ENCODE results near the gene DNAH6.
A peak's percentile ranks its signal among the peaks of the same experiment; 100 is the strongest.

The DNAH6 gene

DNA sequence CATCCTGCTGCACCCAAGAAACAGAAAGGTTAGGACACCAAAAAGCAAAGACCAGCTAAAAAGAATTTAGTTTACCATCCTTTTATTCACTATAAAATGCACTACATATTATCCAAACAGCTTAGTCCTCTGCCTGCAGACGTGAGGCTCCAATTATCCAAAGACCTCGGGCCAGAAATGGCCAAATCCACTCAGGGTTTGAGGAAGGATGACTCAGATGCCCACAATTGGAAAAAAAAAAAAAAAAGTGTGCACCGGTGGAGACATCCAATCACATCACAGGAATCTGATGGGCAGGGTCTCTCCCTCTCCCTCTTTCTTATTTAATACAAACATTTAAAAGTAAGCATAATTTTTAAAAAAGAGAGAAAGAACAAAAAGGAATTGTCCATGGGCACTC, 298.8 kb downstream of the DNAH6 start:
- no peak for DNase-seq

DNA sequence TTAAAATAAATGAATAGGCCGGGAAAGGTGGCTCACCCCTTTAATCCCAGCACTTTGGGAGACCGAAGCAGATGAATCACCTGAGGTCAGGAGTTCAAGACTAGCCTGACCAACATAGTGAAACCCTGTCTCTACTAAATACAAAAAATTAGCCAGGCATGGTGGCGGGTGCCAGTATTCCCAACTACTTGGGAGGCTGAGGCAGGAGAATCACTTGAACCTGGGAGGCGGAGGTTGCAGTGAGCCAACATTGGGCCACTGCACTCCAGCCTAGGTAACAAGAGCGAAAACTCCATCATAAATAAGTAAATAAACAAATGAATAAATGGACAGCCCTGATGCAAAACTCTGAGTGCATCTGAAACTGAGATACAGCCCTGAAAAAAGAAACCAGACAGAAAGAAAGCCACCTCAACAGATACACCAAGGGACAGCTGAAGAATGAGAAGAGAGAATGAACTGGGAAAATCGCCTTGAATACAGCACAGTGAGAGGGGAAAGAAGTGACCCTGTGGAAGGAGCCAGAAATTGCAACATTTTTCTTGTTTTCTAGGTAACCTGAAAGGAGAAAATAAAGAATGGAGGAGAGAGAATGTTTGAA, 300.2 kb downstream of the DNAH6 start:
- DNase-seq = no peak

GRCh38 chr2:84817239-84817655, 300.9 kb downstream of the DNAH6 start:
- DNase-seq = no peak

- DNase-seq = no peak
These were observed 305.5 kb downstream of the DNAH6 start for GRCh38 chr2:84821806-84822205.

- DNase-seq = no peak
These were observed 306.9 kb downstream of the DNAH6 start for GRCh38 chr2:84823229-84823628.

DNA sequence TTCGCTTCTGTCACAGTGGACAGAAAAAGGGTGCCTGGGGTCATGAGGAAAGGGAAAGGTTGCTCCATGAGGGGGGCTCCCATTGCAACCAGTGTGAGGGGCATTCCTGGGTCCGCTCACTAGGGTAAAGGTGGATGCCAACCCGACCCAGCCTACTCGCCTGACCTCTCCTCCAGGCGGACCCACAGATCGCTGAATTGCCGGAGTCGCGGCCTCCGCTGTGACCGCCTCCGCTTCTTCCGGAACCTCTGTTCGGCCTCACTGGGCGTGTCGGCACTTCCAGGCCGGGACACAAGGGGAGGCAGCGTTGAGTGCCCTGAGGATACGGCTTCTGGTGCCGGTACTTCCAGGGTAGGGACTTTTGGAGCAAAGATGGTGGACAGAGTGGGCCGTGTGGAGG, 307.5 kb downstream of the DNAH6 start:
- DNase-seq = no peak

DNA sequence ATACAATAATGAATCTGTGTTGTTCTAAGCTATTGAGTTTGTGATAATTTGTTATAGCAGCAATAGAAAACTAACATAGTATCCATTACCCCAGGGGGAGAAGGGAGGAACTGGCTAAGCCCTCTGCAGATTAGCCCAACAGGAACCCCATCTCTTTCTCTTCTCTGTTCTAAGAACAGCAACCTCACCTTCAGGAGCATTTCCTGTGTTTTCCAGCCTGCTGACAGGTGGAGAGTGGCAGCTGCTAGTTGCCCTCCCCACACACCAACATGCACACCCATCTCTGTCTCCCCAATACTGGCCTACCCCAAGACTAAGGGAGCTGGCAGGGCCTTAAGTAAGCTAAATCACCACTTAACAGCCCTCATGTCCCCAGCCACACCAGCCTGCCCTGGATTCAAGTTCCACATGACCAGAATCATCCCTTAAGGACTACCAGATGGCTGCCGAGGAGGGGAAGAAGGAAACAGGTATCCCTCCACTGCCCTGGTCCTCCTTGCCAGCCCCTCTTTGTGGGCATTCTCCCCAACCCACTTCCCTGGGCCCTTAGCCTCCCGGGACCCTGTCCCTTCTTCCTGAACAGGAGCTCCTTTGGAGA, 311.8 kb downstream of the DNAH6 start:
- DNase-seq = no peak

DNA sequence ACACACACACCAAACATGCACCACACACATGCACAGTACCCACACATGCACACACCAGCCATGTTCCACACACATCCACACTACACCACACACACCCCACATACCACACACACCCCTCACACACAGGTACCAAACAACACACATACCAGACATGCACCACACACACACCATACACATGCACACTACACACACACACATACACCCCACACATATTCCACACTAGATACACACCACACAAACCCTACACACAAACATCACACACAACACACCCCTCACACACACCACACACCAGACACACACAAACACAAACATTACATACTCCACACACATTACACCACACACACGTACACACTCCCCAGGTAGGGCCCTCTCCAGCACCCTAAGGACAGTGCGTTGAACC, 313.4 kb downstream of the DNAH6 start:
- DNase-seq = no peak

DNA sequence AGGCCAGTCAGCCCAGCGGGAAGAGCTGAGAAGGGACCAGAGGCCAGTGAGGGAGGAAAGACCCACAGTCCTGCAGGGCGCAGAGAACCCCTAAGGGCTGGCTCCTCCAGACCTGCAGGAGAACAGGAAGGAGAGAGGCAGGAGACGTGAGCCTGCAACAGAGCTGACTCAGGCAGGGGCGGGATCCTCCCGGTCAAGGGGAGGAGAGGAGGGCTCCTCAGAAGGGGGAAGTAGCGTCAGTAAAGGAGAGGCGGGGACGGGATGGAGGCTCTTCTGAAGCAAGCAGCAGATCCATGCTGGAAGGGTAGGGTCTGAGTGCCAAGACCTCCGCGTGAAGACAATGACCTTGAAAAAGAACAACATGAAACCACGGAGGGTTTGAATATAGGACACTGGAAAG, 313.8 kb downstream of the DNAH6 start:
- peak; percentile 89 for DNase-seq

- DNase-seq = no peak
These were observed 314.6 kb downstream of the DNAH6 start for GRCh38 chr2:84830758-84831500.

GRCh38 chr2:84832772-84833461, 316.6 kb downstream of the DNAH6 start:
- DNase-seq = peak; percentile 89

- DNase-seq = no peak
These were observed 317.3 kb downstream of the DNAH6 start for GRCh38 chr2:84833481-84834150.

DNA sequence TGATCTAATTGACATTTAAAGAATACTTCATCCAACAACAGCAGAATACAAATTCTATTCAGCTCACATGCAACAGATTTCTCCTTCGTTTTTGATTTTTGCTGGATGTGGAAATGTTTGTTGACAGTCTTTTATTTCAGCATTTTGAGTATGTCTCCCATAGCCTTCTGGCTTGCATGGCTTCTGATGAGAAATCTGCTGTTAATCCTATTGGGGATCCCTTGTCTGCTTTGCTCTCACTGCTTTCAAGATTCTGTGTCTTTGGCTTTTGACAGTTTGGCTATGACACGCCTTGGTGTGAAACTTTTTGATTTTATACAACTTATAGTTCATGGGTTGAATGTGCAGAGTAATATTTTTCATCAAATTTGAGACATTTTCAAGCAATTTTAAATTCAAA, 319.9 kb downstream of the DNAH6 start:
- no peak for DNase-seq

DNA sequence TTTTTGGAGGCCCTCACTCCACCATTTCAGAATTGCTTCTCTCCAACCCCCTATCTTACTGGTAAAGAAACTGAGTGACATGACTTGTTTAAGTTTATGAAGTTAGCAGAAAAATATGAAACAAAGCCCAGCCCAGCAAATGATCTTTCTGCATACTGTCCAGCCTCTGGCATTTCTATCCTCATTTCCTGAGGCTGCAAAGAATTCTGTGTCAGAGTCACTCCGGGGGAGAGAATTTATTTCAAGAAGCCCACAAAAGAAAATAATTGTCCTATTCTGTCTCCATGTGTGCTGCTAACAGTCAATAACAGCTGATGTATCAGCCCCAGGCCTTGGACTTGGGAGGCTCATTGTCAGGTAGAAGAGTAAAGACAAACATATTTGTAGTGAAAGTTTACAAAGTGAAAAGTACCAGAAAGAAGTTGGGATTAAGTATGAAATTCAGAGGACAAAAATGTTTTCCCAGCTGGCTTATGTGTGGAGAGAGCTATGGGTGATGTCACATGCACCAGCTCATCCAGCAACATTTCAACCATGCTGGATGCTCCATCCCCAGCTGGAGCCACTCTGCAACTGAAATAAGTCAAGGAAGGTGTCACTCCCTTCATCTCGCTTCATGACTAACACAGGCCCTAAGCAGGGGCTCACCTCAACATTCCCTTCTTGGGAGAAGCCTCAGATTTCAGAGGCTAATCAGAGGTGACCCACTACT, 322.3 kb downstream of the DNAH6 start:
- DNase-seq = no peak

DNA sequence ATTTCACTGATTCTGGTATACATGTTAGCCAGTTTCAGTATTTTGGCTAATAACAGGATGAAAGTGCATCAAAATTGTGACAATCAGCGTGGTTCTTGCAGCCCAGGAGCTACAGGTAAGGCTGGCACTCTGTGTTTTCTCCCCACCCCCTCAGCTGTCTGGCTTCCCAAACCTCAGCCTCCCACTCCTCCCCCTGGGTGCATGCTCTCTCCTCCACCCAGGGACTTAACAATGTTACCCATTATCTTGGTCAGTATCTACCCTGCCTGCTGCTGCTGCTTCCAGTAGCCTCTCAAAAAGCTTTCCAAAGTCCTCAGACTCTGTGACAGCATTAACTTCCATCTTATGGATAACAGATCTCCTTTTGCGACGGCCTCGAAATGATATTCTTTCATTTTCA, 323.6 kb downstream of the DNAH6 start:
- no peak for DNase-seq

DNA sequence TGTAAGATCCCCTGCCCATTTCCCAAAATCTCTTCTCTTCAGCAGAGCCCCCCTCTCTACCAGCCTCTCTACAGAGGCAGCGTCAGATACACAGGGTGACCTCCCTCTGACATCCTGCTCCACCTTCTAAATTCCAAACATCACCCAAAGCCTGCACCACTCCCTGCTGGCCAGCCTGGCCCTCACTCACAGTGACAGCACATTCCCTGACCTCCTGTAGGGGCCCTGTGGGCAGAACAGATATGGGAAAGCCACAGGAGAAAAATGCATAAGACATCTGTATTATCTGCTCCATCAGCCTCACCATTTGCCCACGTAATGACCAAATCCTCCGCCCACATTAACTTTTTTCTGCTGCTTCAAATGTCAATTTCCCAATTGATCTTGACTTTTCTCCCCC, 324.0 kb downstream of the DNAH6 start:
- DNase-seq = no peak

GRCh38 chr2:84841577-84841976, 325.3 kb downstream of the DNAH6 start:
- no peak for DNase-seq

GRCh38 chr2:84844141-84844540, 327.8 kb downstream of the DNAH6 start:
- DNase-seq = no peak

DNA sequence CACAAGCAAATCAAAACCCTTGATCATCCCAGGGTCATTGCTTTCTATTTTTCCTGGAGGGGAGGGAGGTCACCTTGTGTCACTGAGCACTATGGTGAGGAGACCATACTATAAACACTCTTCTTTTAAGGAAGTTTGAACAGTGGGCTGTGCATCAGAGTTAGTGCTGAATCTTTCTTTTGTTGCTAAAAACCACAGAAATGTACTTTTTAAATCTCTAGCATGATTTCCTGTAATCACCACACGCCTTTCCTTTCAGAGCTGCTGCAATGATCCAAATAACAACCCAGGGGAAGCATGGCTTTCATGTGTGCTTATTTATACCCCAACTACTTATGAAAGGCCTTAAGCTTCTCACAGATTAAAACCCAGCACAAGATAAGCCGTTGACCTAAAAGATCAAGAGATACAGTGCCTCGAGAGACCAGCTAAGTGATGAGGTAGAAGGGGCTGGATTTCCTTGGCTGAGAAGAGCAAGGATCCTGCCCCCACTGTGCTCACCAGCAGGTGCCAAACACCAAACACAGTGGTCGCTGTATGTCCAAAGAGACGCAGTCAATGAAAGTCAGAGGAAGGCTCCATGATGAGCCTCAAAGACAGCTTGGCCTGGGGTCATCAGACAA, 329.9 kb downstream of the DNAH6 start:
- DNase-seq = no peak

DNA sequence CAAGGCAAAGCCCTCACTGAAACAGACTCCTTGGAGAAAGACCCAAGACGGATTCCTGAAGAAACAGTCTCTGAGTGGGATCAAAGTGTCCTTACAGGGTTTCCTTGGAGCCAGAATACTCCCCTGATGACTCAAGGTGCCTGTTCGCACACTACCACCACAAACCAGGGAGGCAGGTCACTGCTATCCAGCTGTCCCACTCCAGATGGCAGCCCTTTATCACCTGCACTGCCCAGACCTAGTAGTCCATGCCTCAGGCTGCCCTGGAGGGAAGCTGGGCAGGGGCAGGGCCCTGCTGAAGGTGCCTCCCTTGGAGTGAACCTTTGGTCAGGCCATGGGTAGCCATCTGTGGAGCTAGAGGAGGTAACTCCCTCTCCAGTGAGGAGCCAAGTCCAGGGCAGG, 330.4 kb downstream of the DNAH6 start:
- DNase-seq = no peak

DNA sequence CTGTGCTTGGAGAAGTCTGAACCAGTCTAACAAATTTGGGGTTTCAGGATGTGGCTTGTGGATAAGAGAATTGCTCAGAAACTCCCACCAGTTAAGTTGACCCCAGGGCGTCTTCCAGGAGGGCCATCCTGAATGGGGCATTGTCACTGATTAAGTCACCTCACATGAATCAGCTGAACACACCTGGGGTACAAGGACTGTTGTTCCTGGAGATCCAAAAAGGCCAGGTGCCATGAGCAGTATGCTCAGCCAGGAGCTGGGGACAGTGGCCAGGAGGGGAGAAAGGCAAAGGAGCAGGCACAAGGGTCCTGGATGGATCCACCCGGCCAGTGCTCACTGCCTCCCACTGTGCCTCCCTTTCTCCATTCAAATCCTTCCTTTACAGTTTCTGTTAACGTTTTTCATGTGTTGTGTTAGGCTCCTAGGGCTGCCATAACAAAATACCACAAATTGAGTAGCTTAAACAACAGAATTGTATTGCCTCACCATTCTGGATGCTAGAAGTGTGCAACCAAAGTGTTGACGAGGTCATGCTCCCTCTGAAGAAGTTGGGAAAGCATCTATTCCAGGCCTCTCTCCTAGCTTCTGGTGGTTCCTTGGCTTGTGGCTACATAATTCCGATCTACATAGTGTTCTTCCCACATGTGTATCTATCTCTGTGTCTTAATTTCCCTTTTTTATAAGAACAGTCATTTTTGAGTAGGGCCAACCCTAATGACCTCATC, 331.2 kb downstream of the DNAH6 start:
- DNase-seq = no peak
